ENCODE results near the gene DHRS9.

Gene DHRS9

GRCh38 chr2:169082995-169083394 is 13.6 kb downstream of the DHRS9 start:
- Histone ChIP-seq H2AFZ (ENCODE audit: low read length) (no peak overlapping the region), H3K4me2 (ENCODE audit: low read depth, low read length) (no peak overlapping the region), H3K9me3 (replicated peaks; ENCODE audit: insufficient read depth, low read length) (no peaks in the 10 kb centered on the region), H4K20me1 (ENCODE audit: insufficient read depth, low read length) (no peaks in the 10 kb centered on the region), H3K4me3 (ENCODE audit: low read length) (no peak overlapping the region), H3K27me3 (replicated peaks; ENCODE audit: insufficient read depth, low read length) (no peaks in the 10 kb centered on the region), H3K9ac (ENCODE audit: low read length) (no peak overlapping the region), H3K9me2 (replicated peaks; ENCODE audit: insufficient read depth, low read length) (no peaks in the 10 kb centered on the region), H3K27ac (ENCODE audit: low read length) (no peak overlapping the region), H3K4me1 (ENCODE audit: low read length) (peaks cover 4% of the 10 kb centered on the region), H3K79me2 (ENCODE audit: low read length) (no peaks in the 10 kb centered on the region), H3K36me3 (replicated peaks; ENCODE audit: insufficient read depth, low read length) (no peaks in the 10 kb centered on the region), H3F3A (ENCODE audit: insufficient read depth, low read length) (no peaks in the 10 kb centered on the region)
- TF ChIP-seq CTCF (IDR thresholded peaks at IDR 0.05; ENCODE audit: low read length) (no peak), EZH2 (optimal IDR thresholded peaks at IDR 0.05; ENCODE audit: low read depth, low read length) (no peak), EZH2phosphoT487 (IDR thresholded peaks at IDR 0.05; ENCODE audit: low read length) (no peak)
- DNase-seq, result no peak

GRCh38 chr2:169086893-169087467 is 17.6 kb downstream of the DHRS9 start:
- no peak overlapping the region for H2AFZ ChIP-seq (ENCODE audit: low read length)
- H3K4me2 ChIP-seq (ENCODE audit: low read depth, low read length), result no peak overlapping the region
- no peaks in the 10 kb centered on the region for H3K79me2 ChIP-seq (ENCODE audit: low read length)
- no peak overlapping the region for H3K9ac ChIP-seq (ENCODE audit: low read length)
- no peaks in the 10 kb centered on the region for H3F3A ChIP-seq (ENCODE audit: insufficient read depth, low read length)
- H3K36me3 ChIP-seq (replicated peaks; ENCODE audit: insufficient read depth, low read length), result no peaks in the 10 kb centered on the region
- no peak overlapping the region for H3K4me3 ChIP-seq (ENCODE audit: low read length)
- no peaks in the 10 kb centered on the region for H3K4me1 ChIP-seq (ENCODE audit: low read length)
- H4K20me1 ChIP-seq (ENCODE audit: insufficient read depth, low read length), result no peaks in the 10 kb centered on the region
- no peak for TF ChIP-seq EZH2 (optimal IDR thresholded peaks at IDR 0.05; ENCODE audit: low read depth, low read length)
- TF ChIP-seq CTCF (IDR thresholded peaks at IDR 0.05; ENCODE audit: low read length), result no peak
- TF ChIP-seq EZH2phosphoT487 (IDR thresholded peaks at IDR 0.05; ENCODE audit: low read length), result no peak
- no peak overlapping the region for H3K27ac ChIP-seq (ENCODE audit: low read length)
- no peaks in the 10 kb centered on the region for H3K27me3 ChIP-seq (replicated peaks; ENCODE audit: insufficient read depth, low read length)
- H3K9me3 ChIP-seq (replicated peaks; ENCODE audit: insufficient read depth, low read length), result no peaks in the 10 kb centered on the region
- DNase-seq, result no peak
- H3K9me2 ChIP-seq (replicated peaks; ENCODE audit: insufficient read depth, low read length), result no peaks in the 10 kb centered on the region

GRCh38 chr2:169087757-169088379 is 18.5 kb downstream of the DHRS9 start:
- Histone ChIP-seq H3K9me2 (replicated peaks; ENCODE audit: insufficient read depth, low read length) (no peaks in the 10 kb centered on the region), H3K27ac (ENCODE audit: low read length) (no peak overlapping the region), H3K4me1 (ENCODE audit: low read length) (no peaks in the 10 kb centered on the region), H4K20me1 (ENCODE audit: insufficient read depth, low read length) (no peaks in the 10 kb centered on the region), H3K27me3 (replicated peaks; ENCODE audit: insufficient read depth, low read length) (no peaks in the 10 kb centered on the region), H3K4me2 (ENCODE audit: low read depth, low read length) (no peak overlapping the region), H3K9ac (ENCODE audit: low read length) (no peak overlapping the region), H3K4me3 (ENCODE audit: low read length) (no peak overlapping the region), H2AFZ (ENCODE audit: low read length) (no peak overlapping the region), H3F3A (ENCODE audit: insufficient read depth, low read length) (no peaks in the 10 kb centered on the region), H3K79me2 (ENCODE audit: low read length) (no peaks in the 10 kb centered on the region), H3K9me3 (replicated peaks; ENCODE audit: insufficient read depth, low read length) (no peaks in the 10 kb centered on the region), H3K36me3 (replicated peaks; ENCODE audit: insufficient read depth, low read length) (no peaks in the 10 kb centered on the region)
- TF ChIP-seq EZH2phosphoT487 (IDR thresholded peaks at IDR 0.05; ENCODE audit: low read length) (no peak), CTCF (IDR thresholded peaks at IDR 0.05; ENCODE audit: low read length) (no peak), EZH2 (optimal IDR thresholded peaks at IDR 0.05; ENCODE audit: low read depth, low read length) (no peak)
- no peak for DNase-seq
